LHCN-M2 (cell line): Measurements from ENCODE around the gene POMGNT1. TPM values are rescaled to one million over a fixed set of nuclear protein-coding genes. Genes with fewer than 3 reads are reported as not detected.
"Not testable (repeated sequence)": the region's sequence is repeated elsewhere in the genome, so short reads cannot be mapped to it uniquely, and the experiment has no call there.

Experiments
- DNase-seq: peaks from one replicate; pipeline ENCODE4 v3.0.0-alpha.2; 2012; ENCODE audit warnings: low read depth
- polyA plus RNA-seq: library from polyadenylated mRNA; unstranded; fragments of >200 nt; gene quantifications from one replicate; pipeline ENCODE4 v1.2.1, GENCODE V29; 2012; ENCODE audit warnings: missing spikeins
- total RNA-seq: library from RNA; depleted of rRNA; stranded (reverse); fragments of >200 nt; gene quantifications from 2 replicates; pipeline ENCODE4 v1.2.3, GENCODE V29; 2014; rRNA removed

Gene POMGNT1
- total RNA-seq = 136 and 149 TPM in 2 replicates
- 113 TPM for polyA plus RNA-seq

GRCh38 chr1:46197964-46198811, at the start of gene POMGNT1:
Gene POMGNT1 (minus strand): TSS chr1:46198434. CDS start chr1:46197821, 613 bp downstream.
- no peak for DNase-seq

- peak; percentile 99 for DNase-seq
Measured at GRCh38 chr1:46247436-46248121, 49.3 kb upstream of the POMGNT1 start, which contains the start of gene RAD54L. Gene RAD54L (plus strand): TSS chr1:46247763. CDS start chr1:46248406, 643 bp downstream.

- peak; percentile 42 for DNase-seq
Measured at GRCh38 chr1:46246548-46247435, 48.6 kb upstream of the POMGNT1 start.

- DNase-seq = not testable (repeated sequence)
Measured at GRCh38 chr1:46246136-46246535, 47.9 kb upstream of the POMGNT1 start.

- peak; percentile 33 for DNase-seq
Measured at GRCh38 chr1:46244656-46245371, 46.6 kb upstream of the POMGNT1 start.

GRCh38 chr1:46243831-46244230, 45.6 kb upstream of the POMGNT1 start:
- DNase-seq = not testable (repeated sequence)

GRCh38 chr1:46242918-46243317, 44.7 kb upstream of the POMGNT1 start:
- no peak for DNase-seq

GRCh38 chr1:46241733-46242132, 43.5 kb upstream of the POMGNT1 start:
- DNase-seq = not testable (repeated sequence)

GRCh38 chr1:46238865-46239264, 40.6 kb upstream of the POMGNT1 start:
- DNase-seq = peak; percentile 60

GRCh38 chr1:46236882-46237281, 38.6 kb upstream of the POMGNT1 start:
- no peak for DNase-seq

GRCh38 chr1:46231231-46231630, 33.0 kb upstream of the POMGNT1 start:
- DNase-seq = not testable (repeated sequence)

- no peak for DNase-seq
Measured at GRCh38 chr1:46224966-46225365, 26.7 kb upstream of the POMGNT1 start.

- peak; percentile 91 for DNase-seq
Measured at GRCh38 chr1:46223472-46223943, 25.3 kb upstream of the POMGNT1 start.

- DNase-seq = not testable (repeated sequence)
Measured at GRCh38 chr1:46223055-46223454, 24.8 kb upstream of the POMGNT1 start.

- no peak for DNase-seq
Measured at GRCh38 chr1:46221749-46222148, 23.5 kb upstream of the POMGNT1 start.

- no peak for DNase-seq
Measured at GRCh38 chr1:46220808-46221207, 22.6 kb upstream of the POMGNT1 start.

- DNase-seq = peak; percentile 9
Measured at GRCh38 chr1:46219551-46220520, 21.6 kb upstream of the POMGNT1 start.

GRCh38 chr1:46218443-46218842, 20.2 kb upstream of the POMGNT1 start:
- no peak for DNase-seq

- DNase-seq = no peak
Measured at GRCh38 chr1:46215504-46215903, 17.3 kb upstream of the POMGNT1 start.
